ENCODE measurements around the gene HPF1.

GRCh38 chr4:169770416-169770815, 12.7 kb upstream of the HPF1 start:
- TF ChIP-seq, protein P1, sequence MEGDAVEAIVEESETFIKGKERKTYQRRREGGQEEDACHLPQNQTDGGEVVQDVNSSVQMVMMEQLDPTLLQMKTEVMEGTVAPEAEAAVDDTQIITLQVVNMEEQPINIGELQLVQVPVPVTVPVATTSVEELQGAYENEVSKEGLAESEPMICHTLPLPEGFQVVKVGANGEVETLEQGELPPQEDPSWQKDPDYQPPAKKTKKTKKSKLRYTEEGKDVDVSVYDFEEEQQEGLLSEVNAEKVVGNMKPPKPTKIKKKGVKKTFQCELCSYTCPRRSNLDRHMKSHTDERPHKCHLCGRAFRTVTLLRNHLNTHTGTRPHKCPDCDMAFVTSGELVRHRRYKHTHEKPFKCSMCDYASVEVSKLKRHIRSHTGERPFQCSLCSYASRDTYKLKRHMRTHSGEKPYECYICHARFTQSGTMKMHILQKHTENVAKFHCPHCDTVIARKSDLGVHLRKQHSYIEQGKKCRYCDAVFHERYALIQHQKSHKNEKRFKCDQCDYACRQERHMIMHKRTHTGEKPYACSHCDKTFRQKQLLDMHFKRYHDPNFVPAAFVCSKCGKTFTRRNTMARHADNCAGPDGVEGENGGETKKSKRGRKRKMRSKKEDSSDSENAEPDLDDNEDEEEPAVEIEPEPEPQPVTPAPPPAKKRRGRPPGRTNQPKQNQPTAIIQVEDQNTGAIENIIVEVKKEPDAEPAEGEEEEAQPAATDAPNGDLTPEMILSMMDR (IDR thresholded peaks at IDR 0.05) = no peak
- TF ChIP-seq EP300 (IDR thresholded peaks at IDR 0.05) = no peak
